ENCODE data around the gene MTA3.

DNA sequence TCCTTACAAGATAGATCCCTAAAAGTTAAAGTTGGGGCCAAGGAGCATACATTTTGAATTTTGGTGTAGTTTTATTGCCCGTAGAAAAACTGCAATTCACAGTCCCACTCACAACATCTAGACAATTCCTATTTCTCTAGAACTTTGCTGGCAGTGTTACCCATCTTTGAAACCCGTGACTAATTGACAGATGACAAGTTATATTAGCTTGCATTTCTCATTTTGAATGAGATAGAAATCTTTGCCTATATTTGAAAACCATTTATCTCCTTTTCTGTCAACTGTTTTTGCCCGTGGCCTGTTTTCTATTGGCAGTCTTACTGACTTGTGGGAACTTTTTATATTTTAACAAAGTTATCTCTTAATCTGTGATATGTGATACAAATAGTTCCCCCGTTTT, 145.5 kb downstream of the MTA3 start:
- TF ChIP-seq, protein P1, sequence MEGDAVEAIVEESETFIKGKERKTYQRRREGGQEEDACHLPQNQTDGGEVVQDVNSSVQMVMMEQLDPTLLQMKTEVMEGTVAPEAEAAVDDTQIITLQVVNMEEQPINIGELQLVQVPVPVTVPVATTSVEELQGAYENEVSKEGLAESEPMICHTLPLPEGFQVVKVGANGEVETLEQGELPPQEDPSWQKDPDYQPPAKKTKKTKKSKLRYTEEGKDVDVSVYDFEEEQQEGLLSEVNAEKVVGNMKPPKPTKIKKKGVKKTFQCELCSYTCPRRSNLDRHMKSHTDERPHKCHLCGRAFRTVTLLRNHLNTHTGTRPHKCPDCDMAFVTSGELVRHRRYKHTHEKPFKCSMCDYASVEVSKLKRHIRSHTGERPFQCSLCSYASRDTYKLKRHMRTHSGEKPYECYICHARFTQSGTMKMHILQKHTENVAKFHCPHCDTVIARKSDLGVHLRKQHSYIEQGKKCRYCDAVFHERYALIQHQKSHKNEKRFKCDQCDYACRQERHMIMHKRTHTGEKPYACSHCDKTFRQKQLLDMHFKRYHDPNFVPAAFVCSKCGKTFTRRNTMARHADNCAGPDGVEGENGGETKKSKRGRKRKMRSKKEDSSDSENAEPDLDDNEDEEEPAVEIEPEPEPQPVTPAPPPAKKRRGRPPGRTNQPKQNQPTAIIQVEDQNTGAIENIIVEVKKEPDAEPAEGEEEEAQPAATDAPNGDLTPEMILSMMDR (IDR thresholded peaks at IDR 0.05): no peak
- no peak for TF ChIP-seq EZH2 (IDR thresholded peaks at IDR 0.05; ENCODE audit: borderline replicate concordance, insufficient read depth, low read depth, low read length, poor library complexity, severe bottlenecking)

Measured in B cell (primary cell).